ENCODE data around the gene NBL1.

- TF ChIP-seq CTCF (IDR thresholded peaks at IDR 0.05) (no peak), POLR2A (IDR thresholded peaks at IDR 0.05) (no peak)
These were observed 3.5 kb downstream of the NBL1 start for GRCh38 chr1:19647643-19648042.
